ENCODE data around the gene RUNX1. TPM values are rescaled to one million over a fixed set of nuclear protein-coding genes. Genes with fewer than 3 reads are reported as not detected.

The RUNX1 gene
- total and polyA plus RNA-seq, 2 donors (not counting 3 experiments of a cell fraction or from before 2014, with no cell fraction given): 4.6 to 17.9 TPM

DNA sequence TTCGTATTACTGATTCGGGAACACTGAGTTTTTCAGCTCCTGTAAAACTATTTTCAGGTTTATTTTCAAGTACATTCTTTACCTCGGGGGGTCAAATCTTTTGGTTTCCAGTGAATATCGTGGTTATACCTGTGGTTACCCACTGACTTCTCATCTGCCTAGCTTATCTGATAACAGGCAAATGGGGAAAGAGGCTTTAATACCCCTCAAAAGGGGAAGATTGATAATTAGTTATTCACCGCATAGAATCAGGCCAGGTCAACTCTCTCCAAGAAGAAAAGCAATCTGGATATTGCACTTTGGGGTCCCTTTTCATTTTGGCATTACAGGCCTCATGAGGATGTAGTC lies 23.0 kb downstream of the RUNX1 start:
- Histone ChIP-seq H3K9me3 (replicated peaks; ENCODE audit: control insufficient read depth, insufficient read depth, low read length) (no peaks in the 10 kb centered on the region), H3K79me2 (ENCODE audit: control insufficient read depth, insufficient read depth, low read length) (no peaks in the 10 kb centered on the region), H3K4me3 (replicated peaks in 1 of 3; ENCODE audit: insufficient read depth in 1 of 3, low read depth in 1 of 3, low read length in 3 of 3) (no peak overlapping the region), H2AFZ (ENCODE audit: low read depth, low read length) (no peak overlapping the region), H3K9me1 (replicated peaks; ENCODE audit: control insufficient read depth, extremely low read depth, insufficient read depth, low read length) (no peaks in the 10 kb centered on the region), H3K9ac (replicated peaks; ENCODE audit: extremely low read depth, insufficient read depth, low read length) (no peak overlapping the region), H4K20me1 (replicated peaks; ENCODE audit: control insufficient read depth, extremely low read depth, insufficient read depth, low read length) (no peaks in the 10 kb centered on the region), H3K27ac (ENCODE audit: insufficient read depth, low read depth, low read length) (no peak overlapping the region), H3K27me3 (ENCODE audit: control insufficient read depth in 2 of 2, insufficient read depth in 2 of 2, low read length in 2 of 2) (peaks cover 26 to 28% of the 10 kb centered on the region in 2 experiments), H3K4me1 (ENCODE audit: control insufficient read depth, extremely low read depth, insufficient read depth, low read length) (peaks cover 3% of the 10 kb centered on the region), H3K4me2 (ENCODE audit: insufficient read depth, low read length) (no peak overlapping the region), H3K36me3 (ENCODE audit: control insufficient read depth in 2 of 2, extremely low read depth in 1 of 2, insufficient read depth in 2 of 2, low read length in 2 of 2) (no peaks in the 10 kb centered on the region)
- TF ChIP-seq JUN (IDR thresholded peaks at IDR 0.05; ENCODE audit: borderline replicate concordance, insufficient read depth, insufficient read length, low read depth): no peak
- TF ChIP-seq POLR2AphosphoS5 (IDR thresholded peaks at IDR 0.05; ENCODE audit: insufficient read depth, low read depth, low read length): no peak
- TF ChIP-seq, protein P1, sequence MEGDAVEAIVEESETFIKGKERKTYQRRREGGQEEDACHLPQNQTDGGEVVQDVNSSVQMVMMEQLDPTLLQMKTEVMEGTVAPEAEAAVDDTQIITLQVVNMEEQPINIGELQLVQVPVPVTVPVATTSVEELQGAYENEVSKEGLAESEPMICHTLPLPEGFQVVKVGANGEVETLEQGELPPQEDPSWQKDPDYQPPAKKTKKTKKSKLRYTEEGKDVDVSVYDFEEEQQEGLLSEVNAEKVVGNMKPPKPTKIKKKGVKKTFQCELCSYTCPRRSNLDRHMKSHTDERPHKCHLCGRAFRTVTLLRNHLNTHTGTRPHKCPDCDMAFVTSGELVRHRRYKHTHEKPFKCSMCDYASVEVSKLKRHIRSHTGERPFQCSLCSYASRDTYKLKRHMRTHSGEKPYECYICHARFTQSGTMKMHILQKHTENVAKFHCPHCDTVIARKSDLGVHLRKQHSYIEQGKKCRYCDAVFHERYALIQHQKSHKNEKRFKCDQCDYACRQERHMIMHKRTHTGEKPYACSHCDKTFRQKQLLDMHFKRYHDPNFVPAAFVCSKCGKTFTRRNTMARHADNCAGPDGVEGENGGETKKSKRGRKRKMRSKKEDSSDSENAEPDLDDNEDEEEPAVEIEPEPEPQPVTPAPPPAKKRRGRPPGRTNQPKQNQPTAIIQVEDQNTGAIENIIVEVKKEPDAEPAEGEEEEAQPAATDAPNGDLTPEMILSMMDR (IDR thresholded peaks at IDR 0.05; ENCODE audit: extremely low read depth in 1 of 2, insufficient read depth in 1 of 2, low read depth in 1 of 2, low read length in 2 of 2): no peak
- no peak for TF ChIP-seq MYC (IDR thresholded peaks at IDR 0.05; ENCODE audit: low read depth, low read length)
- TF ChIP-seq EZH2 (IDR thresholded peaks at IDR 0.05; ENCODE audit: borderline replicate concordance, low read depth, low read length, severe bottlenecking): no peak
- intact Hi-C loops (cut with micrococcal nuclease): loop anchor here (2.0 kb wide), 1 partner anchor 21 kb away; no protein-coding TSS in a partner anchor
- FAIRE-seq (no peak), DNase-seq (ENCODE audit: low read depth, low spot score) (no peak)
- dilution Hi-C loops (cut with MboI; ENCODE audit: extremely low pct_ligation_motif_present, low sequenced_read_pairs): no loop called here
- ChIA-PET POLR2A (no interaction called here), CTCF (interaction anchor here (0.8 to 1.6 kb wide), 5 partner anchors 10 to 281 kb away, joined by 3 to 6 read pairs (median 3); no protein-coding TSS in a partner anchor)
- no TSS peak for BruUV-seq (replicated peaks)

Data from endothelial cell of umbilical vein (primary cell).